DND-41 (cell line): ENCODE measurements around the gene ABLIM2.

ENCODE experiments used
- ATAC-seq: fragments of 200-7000 bp; cut with Tn5 transposase; 3 replicates; pipeline ENCODE4 v1.9.1; 2021; ENCODE audit warnings: low read depth; ENCODE audit not compliant: insufficient read depth
- DNase-seq: peaks from one replicate; pipeline ENCODE4 v3.0.0-alpha.2; 2020
- H2AFZ ChIP-seq: 2 replicates; pipeline ENCODE4 v1.6.0; 2012; ENCODE audit warnings: low read depth, low read length
- H3K27ac ChIP-seq: 2 replicates; pipeline ENCODE4 v1.5.1; 2012; ENCODE audit warnings: low read length, inconsistent platforms
- H3K27me3 ChIP-seq: fragments of 200-600 bp; sonication (generic); 2 replicates; pipeline ENCODE4 v1.6.0; 2012; ENCODE audit warnings: low read length, mild to moderate bottlenecking, inconsistent platforms; ENCODE audit not compliant: insufficient read depth, poor library complexity
- H3K36me3 ChIP-seq: 2 replicates; pipeline ENCODE4 v1.5.1; 2012; ENCODE audit warnings: low read length, inconsistent platforms; ENCODE audit not compliant: insufficient read depth
- H3K4me1 ChIP-seq: 2 replicates; pipeline ENCODE4 v1.5.1; 2012; ENCODE audit warnings: mild to moderate bottlenecking, low read length; ENCODE audit not compliant: insufficient read depth
- H3K4me2 ChIP-seq: 2 replicates; pipeline ENCODE4 v1.6.0; 2012; ENCODE audit warnings: mild to moderate bottlenecking, moderate library complexity, low read length, inconsistent platforms; ENCODE audit not compliant: insufficient read depth
- H3K4me3 ChIP-seq, 2 experiments: fragments of 200-600 bp in 1 of 2; shearing (Covaris generic) in 1 of 2; 2 replicates each; pipeline ENCODE4 v1.5.1; 2012 to 2016; ENCODE audit warnings: inconsistent platforms in 2 of 2, low read length in 2 of 2, mild to moderate bottlenecking in 2 of 2, low read depth in 1 of 2, moderate library complexity in 1 of 2
- H3K79me2 ChIP-seq: 2 replicates; pipeline ENCODE4 v1.6.0; 2012; ENCODE audit warnings: low read length, inconsistent platforms; ENCODE audit not compliant: insufficient read depth
- H3K9ac ChIP-seq: 2 replicates; pipeline ENCODE4 v1.6.0; 2012; ENCODE audit warnings: low read depth, mild to moderate bottlenecking, inconsistent platforms, low read length, moderate library complexity
- H3K9me3 ChIP-seq: 2 replicates; pipeline ENCODE4 v1.5.1; 2012; ENCODE audit warnings: low read length, moderate library complexity, mild to moderate bottlenecking, inconsistent platforms; ENCODE audit not compliant: insufficient read depth, severe bottlenecking
- H4K20me1 ChIP-seq: 2 replicates; pipeline ENCODE4 v1.6.0; 2012; ENCODE audit warnings: low read length; ENCODE audit not compliant: insufficient read depth
- EZH2 ChIP-seq: IDR thresholded peaks from 3 replicates; pipeline ENCODE4 v1.6.1; 2012; ENCODE audit warnings: borderline replicate concordance, low read depth, mild to moderate bottlenecking, moderate library complexity, low read length, inconsistent platforms; ENCODE audit not compliant: severe bottlenecking
- TF ChIP-seq, protein P1 (sequence below): IDR thresholded peaks from 2 replicates; pipeline ENCODE4 v1.5.1; 2012; ENCODE audit warnings: borderline replicate concordance, low read length, moderate library complexity, mild to moderate bottlenecking; ENCODE audit not compliant: poor library complexity, severe bottlenecking; ENCODE audit errors: extremely low read depth

ABLIM2 gene

GRCh38 chr4:7933651-7934510, 224.7 kb downstream of the ABLIM2 start:
- Histone ChIP-seq H4K20me1 (no peaks in the 10 kb centered on the region), H3K27ac (no peak overlapping the region), H3K4me1 (no peaks in the 10 kb centered on the region), H2AFZ (no peak overlapping the region), H3K36me3 (no peaks in the 10 kb centered on the region), H3K4me2 (no peak overlapping the region), H3K9ac (no peak overlapping the region), H3K27me3 (peaks cover 16% of the 10 kb centered on the region), H3K9me3 (no peaks in the 10 kb centered on the region), H3K79me2 (no peaks in the 10 kb centered on the region), H3K4me3 (no peak overlapping the region)
- no peak for TF ChIP-seq EZH2
- TF ChIP-seq, protein P1, sequence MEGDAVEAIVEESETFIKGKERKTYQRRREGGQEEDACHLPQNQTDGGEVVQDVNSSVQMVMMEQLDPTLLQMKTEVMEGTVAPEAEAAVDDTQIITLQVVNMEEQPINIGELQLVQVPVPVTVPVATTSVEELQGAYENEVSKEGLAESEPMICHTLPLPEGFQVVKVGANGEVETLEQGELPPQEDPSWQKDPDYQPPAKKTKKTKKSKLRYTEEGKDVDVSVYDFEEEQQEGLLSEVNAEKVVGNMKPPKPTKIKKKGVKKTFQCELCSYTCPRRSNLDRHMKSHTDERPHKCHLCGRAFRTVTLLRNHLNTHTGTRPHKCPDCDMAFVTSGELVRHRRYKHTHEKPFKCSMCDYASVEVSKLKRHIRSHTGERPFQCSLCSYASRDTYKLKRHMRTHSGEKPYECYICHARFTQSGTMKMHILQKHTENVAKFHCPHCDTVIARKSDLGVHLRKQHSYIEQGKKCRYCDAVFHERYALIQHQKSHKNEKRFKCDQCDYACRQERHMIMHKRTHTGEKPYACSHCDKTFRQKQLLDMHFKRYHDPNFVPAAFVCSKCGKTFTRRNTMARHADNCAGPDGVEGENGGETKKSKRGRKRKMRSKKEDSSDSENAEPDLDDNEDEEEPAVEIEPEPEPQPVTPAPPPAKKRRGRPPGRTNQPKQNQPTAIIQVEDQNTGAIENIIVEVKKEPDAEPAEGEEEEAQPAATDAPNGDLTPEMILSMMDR: no peak
- DNase-seq (no peak), ATAC-seq (no peak)

- Histone ChIP-seq H4K20me1 (no peaks in the 10 kb centered on the region), H2AFZ (no peak overlapping the region), H3K4me3 (no peak overlapping the region), H3K4me2 (no peak overlapping the region), H3K36me3 (no peaks in the 10 kb centered on the region), H3K27ac (no peak overlapping the region), H3K4me1 (no peaks in the 10 kb centered on the region), H3K79me2 (no peaks in the 10 kb centered on the region), H3K9ac (no peak overlapping the region), H3K9me3 (no peaks in the 10 kb centered on the region), H3K27me3 (peaks cover 16% of the 10 kb centered on the region)
- TF ChIP-seq, protein P1: no peak
- no peak for TF ChIP-seq EZH2
- ATAC-seq: no peak
- no peak for DNase-seq
Observed at GRCh38 chr4:7932287-7932686, 226.3 kb downstream of the ABLIM2 start.

DNA sequence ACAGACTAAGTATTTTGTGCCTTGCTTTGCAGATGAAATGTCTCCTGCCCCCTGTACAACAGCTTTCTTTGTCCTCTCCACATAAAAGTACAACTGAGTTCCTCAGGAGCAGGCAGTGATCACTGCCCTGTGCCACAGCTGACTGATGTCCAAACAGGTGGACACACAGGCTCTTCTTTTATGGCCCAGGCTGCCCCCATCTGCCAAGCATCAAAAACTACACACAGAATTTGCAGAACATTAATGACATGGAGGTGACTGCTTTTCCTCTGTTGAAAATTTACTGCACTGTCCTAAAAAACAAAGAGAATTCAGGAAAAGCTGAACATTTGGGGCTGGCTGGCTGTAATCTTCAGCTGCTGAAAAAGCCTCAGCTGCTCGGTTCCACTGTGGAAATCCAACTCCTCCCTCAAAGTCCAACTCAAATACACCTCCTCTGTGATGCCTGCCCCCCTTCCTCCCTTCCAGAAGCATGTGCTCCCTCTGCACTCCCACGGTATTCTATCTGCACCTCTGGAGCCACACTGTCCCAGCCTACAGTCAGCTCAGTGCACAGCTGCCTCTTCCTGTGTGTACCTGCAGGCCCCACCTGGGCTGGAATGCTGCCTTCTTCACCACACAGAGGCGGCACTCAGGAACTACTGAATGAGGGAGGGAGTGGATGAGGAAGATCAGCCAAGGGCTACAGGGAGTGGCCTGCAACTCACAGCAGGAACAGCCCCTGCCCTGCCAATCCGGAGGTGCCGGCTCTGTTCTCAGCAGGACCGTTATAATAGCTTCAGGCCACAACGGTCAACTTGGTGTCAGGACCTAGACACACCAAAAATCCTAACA, 229.3 kb downstream of the ABLIM2 start:
- ATAC-seq: no peak
- Histone ChIP-seq H3K79me2 (no peaks in the 10 kb centered on the region), H3K4me2 (no peak overlapping the region), H3K27ac (no peak overlapping the region), H3K9ac (no peak overlapping the region), H4K20me1 (no peaks in the 10 kb centered on the region), H3K27me3 (peaks cover 12% of the 10 kb centered on the region), H3K36me3 (no peaks in the 10 kb centered on the region), H3K4me1 (no peaks in the 10 kb centered on the region), H3K9me3 (no peaks in the 10 kb centered on the region), H2AFZ (no peak overlapping the region), H3K4me3 (no peak overlapping the region)
- no peak for DNase-seq
- TF ChIP-seq, protein P1: no peak
- TF ChIP-seq EZH2: no peak
